ENCODE results near the gene RHBDD3.

The RHBDD3 gene

GRCh38 chr22:29267858-29268510, at the start of gene RHBDD3, which contains the start of gene EWSR1:
TSS of gene RHBDD3 (minus strand) at chr22:29267981. CDS start at chr22:29265626, 2,355 bp downstream.
TSS of gene EWSR1 (plus strand) at chr22:29268268. CDS start at chr22:29268337, 69 bp downstream.
- peak; percentile 92 for DNase-seq (ENCODE audit: low read depth, low spot score)

- no peak for DNase-seq (ENCODE audit: low read depth, low spot score)
These were observed 48.5 kb upstream of the RHBDD3 start for GRCh38 chr22:29316141-29316828.

- DNase-seq (ENCODE audit: low read depth, low spot score): no peak
These were observed 47.7 kb upstream of the RHBDD3 start, which contains the start of gene RASL10A for GRCh38 chr22:29315286-29316140. TSS of gene RASL10A (minus strand) at chr22:29315697. CDS start at chr22:29315246, 451 bp downstream.

- no peak for DNase-seq (ENCODE audit: low read depth, low spot score)
These were observed 46.9 kb upstream of the RHBDD3 start for GRCh38 chr22:29314537-29315285.

DNA sequence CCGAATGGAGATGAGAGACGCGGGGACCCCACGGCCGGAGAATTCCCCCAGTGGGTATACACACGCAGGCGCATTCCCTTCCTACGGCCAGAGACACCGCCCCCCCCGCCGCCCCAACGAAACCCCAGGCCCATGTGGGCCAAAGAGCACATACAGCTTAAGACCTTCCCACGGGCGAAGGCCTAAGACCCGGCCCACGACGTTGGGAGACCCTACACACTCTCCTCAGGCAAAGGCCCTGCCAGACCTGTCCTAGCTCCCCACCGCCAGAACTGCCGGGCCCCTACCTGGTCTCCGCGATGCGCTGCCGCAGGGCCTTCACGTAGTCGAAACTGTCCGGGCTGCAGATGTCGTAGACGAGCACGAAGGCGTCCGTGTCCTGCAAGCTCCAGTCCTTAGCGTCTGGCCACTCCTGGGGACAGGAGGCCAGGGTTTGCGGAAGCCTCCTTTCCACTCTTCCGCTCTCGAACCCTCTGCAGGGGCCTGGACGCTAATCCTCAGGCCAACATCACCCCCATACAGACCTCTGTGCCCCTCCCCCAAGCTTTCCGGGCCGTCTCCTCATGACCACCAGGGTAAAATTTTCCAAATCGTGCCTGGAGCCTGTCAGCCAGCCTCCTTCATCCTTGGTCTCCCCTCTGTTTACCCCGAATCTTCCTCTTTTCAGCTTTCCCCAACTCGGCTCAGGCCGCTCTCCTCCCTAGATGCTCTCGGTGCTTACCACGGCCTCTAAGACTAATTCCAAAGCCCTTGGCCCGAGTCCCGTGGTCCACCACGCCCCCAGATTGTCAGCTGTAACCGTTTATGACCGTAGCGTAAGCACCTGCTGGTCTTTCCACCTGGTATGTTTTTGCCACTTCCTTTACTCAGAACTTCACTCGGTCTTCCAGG, 46.0 kb upstream of the RHBDD3 start:
- DNase-seq (ENCODE audit: low read depth, low spot score): no peak

DNA sequence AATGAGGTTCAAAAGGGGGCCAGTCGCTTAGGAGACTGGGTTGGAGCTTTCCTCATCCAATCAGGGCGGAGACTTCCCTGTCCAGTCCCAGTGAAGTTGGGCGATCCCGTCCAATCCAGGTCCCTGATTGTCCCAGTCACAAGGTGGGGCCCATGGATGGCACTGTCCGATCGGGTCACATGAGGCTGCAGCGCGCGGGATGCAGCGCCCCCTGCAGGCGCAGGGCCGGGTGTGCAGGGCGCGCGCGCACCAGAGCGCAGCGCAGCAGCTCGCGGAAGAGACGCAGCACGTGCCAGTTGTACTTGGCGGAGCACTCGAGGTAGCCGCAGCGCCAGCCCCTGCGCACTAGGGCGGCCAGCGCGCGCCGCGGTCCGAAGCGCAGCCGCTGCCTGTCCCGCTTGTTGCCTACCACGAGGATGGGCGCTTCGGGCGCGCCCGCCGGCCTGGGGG, 45.4 kb upstream of the RHBDD3 start:
- no peak for DNase-seq (ENCODE audit: low read depth, low spot score)

DNA sequence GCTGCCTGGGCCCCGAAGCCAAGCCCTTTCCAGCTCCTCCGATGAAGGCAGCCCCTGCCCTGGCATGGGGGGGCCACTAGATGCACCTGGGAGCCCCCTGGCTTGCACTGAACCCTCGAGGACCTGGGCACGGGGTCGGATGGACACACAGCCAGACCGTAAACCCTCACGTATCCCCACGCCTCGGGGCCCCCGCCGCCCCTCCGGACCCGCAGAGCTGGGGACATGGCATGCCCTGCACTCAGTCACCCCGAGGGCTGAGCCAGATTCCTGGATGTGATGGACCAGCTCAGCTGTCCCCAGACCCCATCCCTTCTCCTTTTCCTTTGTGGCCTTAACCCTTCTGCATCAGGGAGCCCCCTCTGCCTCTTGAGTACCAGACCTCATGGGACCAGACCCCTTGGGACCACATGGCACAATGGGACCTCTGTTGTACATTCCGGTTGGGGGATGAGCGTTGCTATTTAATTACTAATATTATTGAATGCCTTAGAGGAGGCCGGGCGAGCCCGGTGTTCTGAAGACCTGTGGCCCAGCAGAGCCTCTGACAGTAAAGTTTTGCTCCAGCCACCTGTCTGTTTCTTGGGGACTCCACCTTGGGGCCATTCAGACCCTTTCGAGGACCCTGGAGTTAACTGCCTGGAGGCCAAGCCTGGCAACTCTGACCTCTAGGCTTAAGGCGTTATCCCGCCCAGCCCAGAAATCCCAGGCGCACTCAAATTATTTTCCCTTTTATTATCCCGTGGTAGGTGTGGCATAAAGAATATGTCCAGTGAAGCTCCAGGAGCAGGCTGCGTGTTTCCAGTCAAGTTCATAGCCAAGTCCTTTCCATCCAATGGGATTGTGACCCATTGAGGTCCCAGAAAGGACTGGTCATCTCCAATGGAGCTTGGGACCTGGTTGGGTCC, 44.7 kb upstream of the RHBDD3 start:
- DNase-seq (ENCODE audit: low read depth, low spot score): no peak

DNA sequence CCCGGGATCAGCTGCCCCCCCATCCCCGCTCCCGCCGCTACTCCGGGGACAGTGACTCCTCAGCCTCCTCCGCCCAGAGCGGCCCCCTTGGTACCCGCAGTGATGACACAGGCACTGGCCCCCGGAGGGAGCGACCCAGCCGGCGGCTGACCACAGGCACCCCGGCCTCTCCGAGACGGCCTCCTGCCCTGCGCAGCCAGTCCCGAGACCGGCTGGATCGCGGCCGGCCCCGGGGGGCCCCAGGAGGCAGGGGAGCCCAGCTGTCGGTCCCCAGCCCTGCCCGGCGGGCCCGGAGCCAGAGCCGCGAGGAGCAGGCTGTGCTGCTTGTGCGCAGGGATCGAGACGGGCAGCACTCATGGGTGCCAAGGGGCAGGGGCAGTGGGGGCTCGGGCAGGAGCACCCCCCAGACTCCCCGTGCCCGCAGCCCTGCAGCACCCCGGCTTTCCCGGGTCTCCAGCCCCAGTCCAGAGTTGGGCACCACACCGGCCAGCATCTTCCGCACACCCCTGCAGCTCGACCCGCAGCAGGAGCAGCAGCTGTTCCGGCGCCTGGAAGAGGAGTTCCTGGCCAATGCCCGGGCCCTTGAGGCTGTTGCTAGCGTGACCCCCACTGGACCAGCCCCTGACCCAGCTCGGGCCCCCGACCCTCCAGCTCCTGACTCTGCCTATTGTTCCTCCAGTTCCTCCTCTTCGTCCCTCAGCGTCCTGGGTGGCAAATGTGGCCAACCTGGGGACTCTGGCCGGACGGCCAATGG, 43.9 kb upstream of the RHBDD3 start:
- no peak for DNase-seq (ENCODE audit: low read depth, low spot score)

DNA sequence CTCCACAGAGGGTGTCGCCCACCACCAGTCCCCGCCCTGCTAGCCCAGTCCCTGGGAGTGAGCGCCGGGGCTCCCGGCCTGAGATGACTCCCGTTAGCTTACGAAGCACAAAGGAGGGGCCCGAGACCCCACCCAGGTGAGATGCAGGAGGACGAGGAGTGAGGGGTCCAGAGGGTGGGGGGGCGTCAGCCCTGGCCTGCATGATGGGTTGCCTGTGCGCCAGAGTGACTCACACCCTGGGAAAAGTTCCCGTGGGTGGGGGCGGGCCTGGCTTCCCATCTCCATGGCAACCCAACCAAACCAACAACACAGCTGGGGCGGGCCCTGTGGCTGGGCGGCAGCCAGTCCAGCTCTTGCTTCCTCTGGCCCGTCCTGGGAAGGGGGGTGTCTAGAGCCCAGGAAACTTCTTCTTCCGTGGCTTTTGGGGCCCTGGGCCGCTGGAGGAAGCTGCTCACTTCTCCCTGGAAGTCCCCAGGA, 43.1 kb upstream of the RHBDD3 start:
- DNase-seq (ENCODE audit: low read depth, low spot score): peak; percentile 88

DNA sequence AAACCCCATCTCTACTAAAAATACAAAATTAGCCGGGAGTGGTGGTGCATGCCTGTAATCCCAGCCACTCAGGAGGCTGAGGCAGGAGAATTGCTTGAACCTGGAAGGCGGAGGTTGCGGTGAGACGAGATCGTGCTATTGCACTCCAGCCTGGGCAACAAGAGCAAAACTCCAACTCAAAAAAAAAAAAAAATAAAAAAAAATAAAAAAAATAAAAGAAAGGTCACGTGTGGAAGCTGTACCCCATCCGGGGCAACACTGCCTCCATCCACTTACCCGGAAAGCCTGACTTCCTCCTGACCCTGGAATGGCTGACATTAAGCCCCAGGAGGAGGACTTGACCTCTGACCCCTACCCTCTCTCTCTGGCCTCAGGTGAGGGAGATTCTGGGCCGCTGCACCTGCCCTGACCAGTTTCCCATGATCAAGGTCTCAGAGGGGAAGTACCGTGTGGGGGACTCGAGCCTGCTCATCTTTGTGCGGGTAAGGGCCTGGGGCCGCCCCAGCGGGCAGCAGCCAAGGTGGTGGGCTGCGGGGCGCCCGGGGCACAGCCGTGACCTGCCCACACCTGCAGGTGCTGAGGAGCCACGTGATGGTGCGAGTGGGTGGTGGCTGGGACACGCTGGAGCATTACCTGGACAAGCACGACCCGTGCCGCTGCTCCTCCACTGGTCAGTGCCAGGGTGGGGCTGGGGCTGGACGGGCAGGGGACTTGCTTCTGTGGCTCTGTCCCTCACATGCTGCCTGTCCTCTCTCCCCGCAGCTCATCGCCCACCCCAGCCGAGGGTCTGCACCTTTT, 42.5 kb upstream of the RHBDD3 start:
- no peak for DNase-seq (ENCODE audit: low read depth, low spot score)

DNA sequence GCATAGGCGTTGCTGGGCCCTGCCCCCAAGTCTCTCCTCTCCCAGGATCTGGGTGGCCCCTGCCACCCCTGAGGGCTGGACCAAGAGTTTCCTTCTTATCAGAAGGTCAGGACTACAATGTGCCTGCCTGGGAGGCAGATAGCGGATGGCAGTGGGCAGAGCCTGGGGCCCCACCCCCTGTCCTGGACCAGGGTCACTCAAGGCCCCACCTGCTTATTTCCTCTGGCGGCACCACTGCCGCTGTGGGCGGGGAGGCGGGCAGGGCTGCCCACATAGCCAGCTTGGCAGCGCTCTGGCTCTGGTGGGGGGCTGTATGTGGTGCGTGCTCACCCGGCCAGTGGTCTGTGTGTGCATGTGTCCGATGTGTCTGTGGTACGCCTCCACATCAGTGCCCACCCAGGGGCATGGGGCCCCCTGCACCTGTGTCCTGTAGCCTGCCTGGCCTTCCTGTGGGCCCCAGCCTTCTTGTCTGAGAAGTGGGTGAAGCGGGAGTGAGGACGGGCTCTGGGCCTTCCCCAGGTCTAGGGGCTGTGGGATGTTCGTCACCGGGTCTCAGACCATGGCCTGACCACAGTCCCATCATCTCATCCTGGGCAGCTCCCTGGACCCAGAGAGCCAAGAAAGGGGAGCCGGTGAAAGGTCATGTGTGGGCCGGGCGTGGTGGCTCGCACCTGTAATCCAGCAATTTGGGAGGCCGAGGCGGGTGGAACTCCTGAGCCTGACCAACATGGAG, 41.7 kb upstream of the RHBDD3 start:
- no peak for DNase-seq (ENCODE audit: low read depth, low spot score)

- DNase-seq (ENCODE audit: low read depth, low spot score): no peak
These were observed 41.0 kb upstream of the RHBDD3 start for GRCh38 chr22:29308791-29309262.

DNA sequence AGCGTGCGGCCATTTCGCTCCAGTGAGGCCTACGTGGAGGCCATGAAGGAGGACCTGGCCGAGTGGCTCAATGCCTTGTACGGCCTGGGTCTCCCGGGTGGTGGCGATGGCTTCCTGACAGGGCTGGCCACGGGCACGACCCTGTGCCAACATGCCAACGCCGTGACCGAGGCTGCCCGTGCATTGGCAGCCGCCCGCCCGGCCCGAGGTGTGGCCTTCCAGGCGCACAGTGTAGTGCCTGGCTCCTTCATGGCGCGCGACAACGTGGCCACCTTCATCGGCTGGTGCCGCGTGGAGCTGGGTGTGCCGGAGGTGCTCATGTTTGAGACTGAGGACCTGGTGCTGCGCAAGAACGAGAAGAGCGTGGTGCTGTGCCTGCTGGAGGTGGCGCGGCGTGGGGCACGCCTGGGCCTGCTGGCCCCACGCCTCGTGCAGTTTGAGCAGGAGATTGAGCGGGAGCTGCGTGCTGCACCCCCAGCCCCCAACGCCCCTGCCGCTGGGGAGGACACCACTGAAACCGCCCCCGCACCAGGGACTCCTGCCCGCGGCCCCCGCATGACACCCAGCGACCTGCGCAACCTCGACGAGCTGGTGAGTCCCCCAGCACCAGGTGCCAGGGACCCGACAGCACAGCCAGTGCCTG, 40.5 kb upstream of the RHBDD3 start:
- DNase-seq (ENCODE audit: low read depth, low spot score): no peak

GRCh38 chr22:29307596-29308147, 39.9 kb upstream of the RHBDD3 start:
- no peak for DNase-seq (ENCODE audit: low read depth, low spot score)

DNA sequence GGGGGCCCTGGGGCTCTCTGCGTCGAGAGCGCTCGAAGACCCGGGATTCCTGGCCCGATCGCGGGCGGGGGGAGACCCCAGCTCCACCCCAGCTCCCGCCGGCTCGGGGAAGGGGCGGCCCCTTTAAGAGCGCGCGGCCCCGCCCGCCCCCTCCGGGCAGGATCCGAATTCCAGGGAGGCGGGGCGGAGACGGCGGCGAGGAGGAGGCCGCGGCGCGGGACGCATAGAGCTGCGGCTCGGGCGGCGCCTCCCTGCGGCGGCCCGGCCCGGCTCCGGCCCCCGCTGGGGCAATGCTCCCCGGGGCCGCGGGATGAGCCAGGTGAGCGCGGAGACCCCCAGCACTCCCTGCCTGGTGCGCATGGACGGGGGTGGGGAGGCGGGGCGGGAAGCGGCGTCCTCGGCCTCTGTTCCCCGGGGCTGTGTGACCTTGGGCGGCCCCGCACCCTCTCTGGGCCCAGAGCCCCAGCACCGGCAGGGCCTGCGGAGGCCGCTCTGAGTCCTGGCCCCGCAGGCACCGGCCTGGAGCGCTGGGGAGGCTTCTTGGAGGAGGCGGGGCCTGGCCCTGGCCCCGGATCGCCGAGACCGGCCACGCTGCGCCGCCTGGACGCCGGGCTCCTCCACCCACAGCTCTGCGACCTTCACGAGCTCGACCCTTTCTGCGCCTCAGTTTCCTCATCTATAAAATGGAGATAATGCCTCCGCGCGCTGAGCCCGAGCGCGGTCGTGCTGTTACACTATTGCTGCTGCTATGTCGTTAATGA, 39.2 kb upstream of the RHBDD3 start:
- no peak for DNase-seq (ENCODE audit: low read depth, low spot score)
